HG03159 (cell line): ENCODE measurements around the gene ANKRD36B.
"Not testable (repeated sequence)": the region's sequence is repeated elsewhere in the genome, so short reads cannot be mapped to it uniquely, and the experiment has no call there.

Source experiments
- ATAC-seq: cut with Tn5 transposase; IDR thresholded peaks from one replicate; pipeline ENCODE4 v1.9.1; 2021; ENCODE audit warnings: mild to moderate bottlenecking, moderate library complexity; ENCODE audit not compliant: unreplicated experiment

Gene ANKRD36B

GRCh38 chr2:97550498-97550897 lies 39.2 kb downstream of the ANKRD36B start:
- not testable (repeated sequence) for ATAC-seq

DNA sequence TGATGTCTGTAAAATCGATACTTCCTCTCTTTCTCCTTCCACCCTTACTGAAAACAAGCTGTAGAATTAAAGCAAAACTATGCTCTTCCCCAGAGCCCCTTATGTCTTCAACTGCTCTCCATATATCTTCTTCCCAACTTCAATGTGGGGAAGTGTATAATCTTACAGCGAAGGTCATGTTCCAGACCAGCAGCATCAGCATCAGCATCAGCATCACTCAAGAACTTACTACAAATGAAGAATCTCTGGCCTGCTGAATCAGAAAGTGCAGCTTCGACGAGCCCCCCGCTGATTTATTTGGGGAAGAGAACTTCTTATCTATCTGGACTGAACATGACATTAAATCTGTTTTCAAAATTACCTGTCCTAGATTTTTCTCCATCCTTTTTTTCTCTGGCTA lies 40.6 kb downstream of the ANKRD36B start:
- ATAC-seq, result not testable (repeated sequence)

DNA sequence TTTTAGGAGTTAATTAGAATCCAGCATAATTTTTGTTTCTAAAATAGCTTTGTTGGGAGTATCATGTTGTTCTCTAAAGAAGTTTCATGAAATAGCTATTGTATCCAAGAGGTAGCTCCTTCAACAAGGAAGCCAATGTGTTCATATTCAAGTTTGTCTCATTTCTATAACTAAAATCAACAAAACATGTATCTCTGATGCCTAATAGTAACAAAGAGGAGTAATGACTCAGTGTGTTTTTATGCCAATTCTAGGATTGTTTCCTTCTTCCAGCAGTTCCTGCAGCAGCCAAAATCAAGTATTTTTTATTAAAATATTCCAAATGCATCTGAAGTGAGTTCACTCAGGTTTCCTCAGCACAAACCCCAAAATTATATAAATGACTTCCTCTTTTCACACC lies 41.1 kb downstream of the ANKRD36B start:
- not testable (repeated sequence) for ATAC-seq

- ATAC-seq, result no peak
Observed at GRCh38 chr2:97546711-97547110, 43.0 kb downstream of the ANKRD36B start.

GRCh38 chr2:97544911-97545310 lies 44.8 kb downstream of the ANKRD36B start:
- not testable (repeated sequence) for ATAC-seq

DNA sequence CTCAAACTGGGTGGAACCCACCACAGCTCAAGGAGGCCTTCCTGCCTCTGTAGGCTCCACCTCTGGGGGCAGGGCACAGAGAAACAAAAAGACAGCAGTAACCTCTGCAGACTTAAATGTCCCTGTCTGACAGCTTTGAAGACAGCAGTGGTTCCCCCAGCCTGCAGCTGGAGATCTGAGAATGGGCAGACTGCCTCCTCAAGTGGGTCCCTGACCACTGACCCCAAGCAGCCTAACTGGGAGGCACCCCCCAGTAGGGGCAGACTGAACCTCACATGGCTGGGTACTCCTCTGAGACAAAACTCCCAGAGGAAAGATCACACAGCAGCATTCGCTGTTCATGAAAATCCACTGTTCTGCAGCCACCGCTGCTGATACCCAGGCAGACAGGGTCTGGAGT lies 63.8 kb downstream of the ANKRD36B start:
- ATAC-seq, result not testable (repeated sequence)

GRCh38 chr2:97523816-97524215 lies 65.9 kb downstream of the ANKRD36B start:
- ATAC-seq, result not testable (repeated sequence)

- ATAC-seq, result not testable (repeated sequence)
Observed at GRCh38 chr2:97522916-97523555, 66.6 kb downstream of the ANKRD36B start.

DNA sequence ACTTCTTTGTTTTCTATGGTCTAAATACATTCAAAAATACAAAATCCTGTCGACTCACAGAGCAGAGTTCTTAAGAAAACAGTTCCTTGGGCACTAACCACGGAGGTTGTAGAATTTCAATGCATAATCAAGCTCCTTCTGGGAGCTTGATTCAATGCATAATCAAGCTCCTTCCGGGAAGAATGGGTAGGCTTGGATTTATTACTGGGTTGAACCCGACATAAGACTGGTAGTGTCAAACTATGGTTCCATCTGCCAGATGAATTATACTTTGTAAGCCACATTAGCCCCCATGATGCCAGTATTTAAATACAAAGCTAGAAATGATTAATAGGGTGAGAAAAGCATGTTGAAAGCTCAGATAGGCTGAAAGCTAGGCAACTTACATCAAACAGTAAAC lies 94.0 kb downstream of the ANKRD36B start:
- not testable (repeated sequence) for ATAC-seq

DNA sequence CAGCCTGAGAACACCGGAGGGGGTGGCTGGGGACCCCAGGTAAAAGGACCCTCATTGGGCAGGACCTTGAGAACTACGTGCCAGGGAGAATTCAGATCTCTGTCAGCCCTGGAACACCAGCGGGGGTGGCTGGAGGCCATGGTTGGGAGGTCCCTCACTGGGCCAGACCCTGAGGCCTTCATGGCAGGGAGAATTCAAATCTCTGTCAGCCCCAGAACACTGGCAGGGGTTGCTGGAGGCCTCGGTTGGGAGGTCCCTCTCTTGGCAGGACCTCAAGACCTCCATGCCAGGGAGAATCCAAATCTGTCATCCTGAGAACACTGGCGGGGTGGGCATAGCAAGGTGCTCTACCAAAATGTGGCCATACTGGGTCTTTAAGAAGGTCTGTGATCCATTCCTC lies 99.5 kb downstream of the ANKRD36B start:
- not testable (repeated sequence) for ATAC-seq
